ENCODE data around the gene LMO2.
"Not testable (repeated sequence)": the region's sequence is repeated elsewhere in the genome, so short reads cannot be mapped to it uniquely, and the experiment has no call there.

LMO2 gene

GRCh38 chr11:33924341-33924740, 32.5 kb upstream of the LMO2 start:
- TF ChIP-seq CTCF (IDR thresholded peaks at IDR 0.05) = no peak
- no peak for TF ChIP-seq ZFX (IDR thresholded peaks at IDR 0.05; ENCODE audit: borderline replicate concordance)
- no peak overlapping the region for H3K27ac ChIP-seq

- no peak overlapping the region for H3K27ac ChIP-seq
- TF ChIP-seq CTCF (IDR thresholded peaks at IDR 0.05) (no peak), ZFX (IDR thresholded peaks at IDR 0.05; ENCODE audit: borderline replicate concordance) (no peak)
Measured at GRCh38 chr11:33923626-33924025, 31.8 kb upstream of the LMO2 start.

- TF ChIP-seq CTCF (IDR thresholded peaks at IDR 0.05) (no peak), ZFX (IDR thresholded peaks at IDR 0.05; ENCODE audit: borderline replicate concordance) (no peak)
- no peak overlapping the region for H3K27ac ChIP-seq
Measured at GRCh38 chr11:33920838-33921613, 29.1 kb upstream of the LMO2 start.

- H3K27ac ChIP-seq = no peak overlapping the region
- no peak for TF ChIP-seq CTCF (IDR thresholded peaks at IDR 0.05)
- no peak for TF ChIP-seq ZFX (IDR thresholded peaks at IDR 0.05; ENCODE audit: borderline replicate concordance)
Measured at GRCh38 chr11:33919645-33920044, 27.8 kb upstream of the LMO2 start.

- H3K27ac ChIP-seq = not testable (repeated sequence)
Measured at GRCh38 chr11:33917402-33917801, 25.5 kb upstream of the LMO2 start.

GRCh38 chr11:33916736-33917135, 24.9 kb upstream of the LMO2 start:
- TF ChIP-seq CTCF (IDR thresholded peaks at IDR 0.05) = no peak
- TF ChIP-seq ZFX (IDR thresholded peaks at IDR 0.05; ENCODE audit: borderline replicate concordance) = no peak
- H3K27ac ChIP-seq = no peak overlapping the region

- H3K27ac ChIP-seq = no peak overlapping the region
- no peak for TF ChIP-seq CTCF (IDR thresholded peaks at IDR 0.05)
Measured at GRCh38 chr11:33915526-33915925, 23.6 kb upstream of the LMO2 start.

- TF ChIP-seq ZFX (IDR thresholded peaks at IDR 0.05; ENCODE audit: borderline replicate concordance) (no peak), CTCF (IDR thresholded peaks at IDR 0.05) (no peak)
Measured at GRCh38 chr11:33913991-33914390, 22.1 kb upstream of the LMO2 start.

More at GRCh38 chr11:33913991-33914390, 22.1 kb upstream of the LMO2 start:
- no peak overlapping the region for H3K27ac ChIP-seq

Measured in 22Rv1 (cell line).